DMS153 treated with DMSO at 0.1 percent for 48 hours (cell line): Measurements from ENCODE around the gene PAIP1.
A peak's percentile ranks its signal among the peaks of the same experiment; 100 is the strongest.
"Not testable (repeated sequence)": the region's sequence is repeated elsewhere in the genome, so short reads cannot be mapped to it uniquely, and the experiment has no call there.

Source experiments
- DNase-seq: peaks from one replicate; lab custom pipeline; 2025; ENCODE audit not compliant: unreplicated experiment; lab: John Stamatoyannopoulos, UW

PAIP1 gene

GRCh38 chr5:43572357-43572756 lies 15.5 kb upstream of the PAIP1 start:
- no peak for DNase-seq

- no peak for DNase-seq
Observed at GRCh38 chr5:43571237-43571636, 14.4 kb upstream of the PAIP1 start.

DNA sequence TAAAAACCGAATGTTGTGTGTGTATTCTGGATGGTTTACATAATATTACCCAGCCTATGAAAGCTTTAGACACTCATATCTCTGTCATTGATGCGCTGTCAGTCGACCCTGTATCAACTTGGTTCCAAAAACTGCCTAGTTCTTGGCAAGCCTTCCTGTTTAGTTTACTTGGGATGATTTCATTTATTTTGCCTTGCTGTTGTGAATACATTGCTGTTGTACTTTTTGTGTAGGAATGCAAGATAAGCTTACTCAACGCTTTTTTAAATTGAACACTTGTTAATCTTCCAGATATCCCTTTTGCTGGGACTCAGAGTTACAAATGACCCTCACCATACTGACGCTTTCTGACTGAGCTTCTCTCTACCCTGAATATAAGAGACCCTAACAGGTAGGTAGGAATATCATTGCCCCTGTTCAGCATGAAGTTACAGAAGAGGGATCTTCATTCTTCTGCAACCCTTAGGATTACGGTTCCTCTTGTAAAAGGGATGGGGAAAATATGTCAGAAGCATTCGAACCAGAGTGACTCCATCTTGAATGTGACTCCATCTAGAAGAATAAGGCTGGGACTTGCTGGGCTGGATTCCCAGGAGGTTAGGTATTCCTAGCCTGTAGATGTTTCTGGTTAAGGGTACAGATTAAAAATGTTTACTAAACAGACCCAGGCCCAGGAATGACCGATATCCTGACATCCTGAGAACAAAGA lies 13.7 kb upstream of the PAIP1 start:
- no peak for DNase-seq

DNA sequence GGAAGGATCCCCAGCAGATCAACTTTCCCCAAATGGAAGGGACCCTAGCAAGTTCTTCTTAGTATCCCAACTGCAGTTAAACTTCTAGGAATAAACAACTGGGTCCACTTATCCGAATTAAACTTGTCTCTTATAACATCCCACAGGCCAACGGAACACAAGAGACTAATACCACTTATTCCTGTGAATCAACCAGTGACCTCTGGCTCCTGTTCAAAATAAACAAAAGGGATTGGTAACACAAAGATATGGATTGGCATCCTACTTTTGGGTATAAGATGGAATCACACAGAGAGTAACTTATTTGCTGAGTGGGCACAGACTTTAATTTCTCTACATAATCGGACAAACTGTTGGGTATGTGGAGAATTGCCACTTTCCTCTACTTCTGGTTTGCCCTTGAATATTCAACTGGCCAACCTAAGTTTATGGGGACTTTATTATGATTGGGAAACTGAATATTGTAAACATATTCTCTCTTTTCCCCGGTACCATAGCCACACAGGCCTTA lies 12.4 kb upstream of the PAIP1 start:
- no peak for DNase-seq

- no peak for DNase-seq
Observed at GRCh38 chr5:43567967-43568366, 11.1 kb upstream of the PAIP1 start.

- DNase-seq = no peak
Observed at GRCh38 chr5:43565043-43565442, 8.2 kb upstream of the PAIP1 start.

- DNase-seq = no peak
Observed at GRCh38 chr5:43564289-43564850, 7.5 kb upstream of the PAIP1 start.

DNA sequence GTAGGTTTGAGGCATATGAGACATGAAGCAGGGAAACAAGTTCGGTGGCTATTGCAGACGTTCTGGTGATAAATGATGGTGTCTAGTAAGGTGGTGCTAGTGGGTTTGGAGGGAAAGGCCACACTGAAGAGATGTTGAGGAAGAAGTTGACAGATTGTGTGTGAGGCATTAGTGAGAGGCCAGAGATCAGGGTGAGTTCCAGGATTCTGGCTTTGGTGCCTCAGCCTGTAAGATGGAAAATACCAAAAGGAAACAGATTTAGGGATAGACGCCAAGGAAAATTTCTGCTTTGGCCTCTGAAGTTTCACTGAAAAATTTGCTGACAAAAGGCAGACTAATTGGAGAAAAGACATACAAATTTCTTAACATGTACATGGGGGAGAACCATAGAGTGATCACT lies 6.4 kb upstream of the PAIP1 start:
- no peak for DNase-seq

- DNase-seq = no peak
Observed at GRCh38 chr5:43561356-43561755, 4.5 kb upstream of the PAIP1 start.

DNA sequence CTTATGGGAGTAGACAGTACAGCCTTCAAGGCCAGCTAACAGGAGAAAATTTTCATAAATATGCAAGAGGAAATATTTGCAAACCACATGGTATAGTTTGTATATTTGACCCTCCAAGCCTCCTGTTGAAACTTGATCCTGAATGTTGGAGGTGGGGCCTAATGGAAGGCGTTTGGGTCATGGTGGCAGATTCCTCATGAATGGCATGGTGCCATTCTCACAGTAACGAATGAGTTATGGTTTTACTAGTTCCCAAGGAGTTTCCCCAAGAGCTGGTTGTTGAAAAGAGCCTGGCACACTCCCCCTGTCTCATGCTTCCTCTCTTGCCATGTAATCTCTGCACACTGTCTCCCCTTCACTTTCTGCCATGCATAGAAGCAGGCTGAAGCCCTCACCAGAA lies 3.3 kb upstream of the PAIP1 start:
- no peak for DNase-seq

DNA sequence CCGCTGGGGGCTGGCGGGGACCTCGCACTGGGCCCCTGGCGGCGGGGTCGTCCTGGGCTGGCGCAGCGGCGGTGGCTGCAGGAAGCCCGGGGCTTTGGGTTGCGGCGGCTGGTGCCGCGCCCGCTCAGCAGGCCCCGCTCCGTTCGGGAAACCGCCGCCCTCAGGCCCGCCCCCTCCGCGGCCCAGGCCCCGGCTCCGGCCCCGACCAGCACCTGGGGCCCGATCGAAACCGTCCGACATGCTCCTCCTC lies 345 bp downstream of the PAIP1 start:
- not testable (repeated sequence) for DNase-seq

GRCh38 chr5:43555895-43556606 lies 826 bp downstream of the PAIP1 start:
- DNase-seq = peak; percentile 29

- no peak for DNase-seq
Observed at GRCh38 chr5:43554497-43554896, 2.4 kb downstream of the PAIP1 start.

DNA sequence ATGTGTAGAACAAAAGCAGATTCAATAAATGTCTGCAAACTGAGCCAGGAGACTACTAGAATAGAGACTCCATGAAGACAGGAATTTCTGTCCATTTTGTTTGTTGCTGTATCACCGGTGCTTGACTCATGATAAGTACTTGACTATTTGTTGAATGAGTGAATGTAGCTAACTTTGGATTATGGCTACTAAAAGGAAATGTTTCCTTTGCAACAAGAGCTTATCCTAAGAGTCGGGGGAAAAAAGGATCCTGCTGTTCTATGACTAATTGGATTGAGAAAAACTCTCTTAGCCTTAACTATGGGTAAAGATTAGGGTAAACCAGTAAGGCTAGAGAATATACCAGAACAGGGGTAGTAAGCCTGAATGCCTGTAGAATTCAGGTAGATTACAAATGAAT lies 3.5 kb downstream of the PAIP1 start:
- DNase-seq = no peak

- no peak for DNase-seq
Observed at GRCh38 chr5:43551731-43552130, 5.1 kb downstream of the PAIP1 start.

DNA sequence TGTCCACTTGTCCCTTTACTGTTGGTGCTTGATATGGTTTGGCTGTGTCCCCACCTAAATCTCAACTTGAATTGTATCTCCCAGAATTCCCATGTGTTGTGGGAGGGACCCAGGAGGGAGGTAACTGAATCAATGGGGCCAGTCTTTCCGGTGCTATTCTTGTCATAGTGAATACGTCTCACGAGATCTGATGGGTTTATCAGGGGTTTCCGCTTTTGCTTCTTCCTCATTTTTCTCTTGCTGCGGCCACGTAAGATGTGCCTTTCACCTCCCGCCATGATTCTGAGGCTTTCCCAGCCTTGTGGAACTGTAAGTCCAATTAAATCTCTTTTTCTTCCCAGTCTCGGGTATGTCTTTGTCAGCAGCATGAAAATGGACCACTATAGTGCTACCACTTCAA lies 7.6 kb downstream of the PAIP1 start:
- not testable (repeated sequence) for DNase-seq

- no peak for DNase-seq
Observed at GRCh38 chr5:43548358-43548757, 8.5 kb downstream of the PAIP1 start.

- DNase-seq = no peak
Observed at GRCh38 chr5:43547532-43547931, 9.3 kb downstream of the PAIP1 start.

GRCh38 chr5:43543434-43543833 lies 13.4 kb downstream of the PAIP1 start:
- DNase-seq = no peak

- no peak for DNase-seq
Observed at GRCh38 chr5:43540746-43541145, 16.1 kb downstream of the PAIP1 start.

GRCh38 chr5:43536972-43537371 lies 19.9 kb downstream of the PAIP1 start:
- no peak for DNase-seq

DNA sequence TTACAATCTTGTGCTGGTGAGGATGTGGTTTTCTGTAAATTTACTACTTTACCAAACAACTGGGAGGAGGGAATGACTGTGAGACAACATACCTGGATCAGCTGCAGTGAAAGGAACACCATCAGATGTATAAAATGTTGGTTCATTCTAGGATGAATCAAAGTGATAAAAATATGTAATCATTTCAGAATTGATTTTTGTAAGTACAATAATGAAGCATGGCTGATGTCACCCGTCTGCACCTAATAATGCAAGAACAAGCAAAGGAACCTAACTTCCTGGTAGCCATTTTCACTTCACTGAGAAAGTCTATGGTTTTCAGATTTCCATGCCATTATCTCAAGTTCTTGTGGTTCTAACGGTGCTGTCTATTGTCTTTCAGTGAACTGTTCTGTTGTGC lies 23.2 kb downstream of the PAIP1 start:
- no peak for DNase-seq

DNA sequence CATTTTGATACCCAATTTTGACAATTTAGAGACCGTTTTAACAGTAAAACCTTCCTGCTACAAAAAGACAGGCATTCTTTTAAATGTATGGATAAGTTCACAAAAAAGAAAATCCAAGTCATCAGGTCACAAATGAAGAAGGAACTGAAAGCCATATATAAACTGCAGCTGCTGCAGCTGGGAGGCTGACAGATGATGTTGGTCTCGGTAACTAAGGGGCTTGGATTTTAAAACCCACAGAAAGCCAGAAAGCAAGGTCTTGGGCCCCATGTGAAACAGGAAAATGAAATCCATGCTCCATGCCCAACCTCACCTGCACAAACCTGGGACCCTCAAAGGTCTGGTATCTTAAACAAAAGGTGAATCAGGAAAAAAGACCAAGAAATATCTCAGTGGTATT lies 26.2 kb downstream of the PAIP1 start:
- no peak for DNase-seq
